HepG2 (cell line): ENCODE measurements around the gene TRPV2. TPM values are rescaled to one million over a fixed set of nuclear protein-coding genes. Genes with fewer than 3 reads are reported as not detected.

Experiments
- GMEB1 ChIP-seq: sonication (generic); formaldehyde crosslinking; IDR thresholded peaks from 2 replicates; pipeline ENCODE4 v1.5.1; 2020; ENCODE audit warnings: missing genetic modification reagents, mild to moderate bottlenecking, borderline replicate concordance
- HMG20A ChIP-seq: IDR thresholded peaks from 2 replicates; pipeline ENCODE4 v1.6.1; 2016; ENCODE audit warnings: borderline replicate concordance
- KLF16 ChIP-seq, 2 experiments: sonication (generic) in 1 of 2; formaldehyde crosslinking in 1 of 2; IDR thresholded peaks; 2 replicates each; pipeline versions ENCODE4 v1.6.1 to v1.8.0; 2016 to 2023; ENCODE audit warnings: missing genetic modification reagents in 2 of 2, missing compliant biosample characterization in 1 of 2
- KLF6 ChIP-seq: IDR thresholded peaks from 2 replicates; pipeline ENCODE4 v1.8.0; 2016; ENCODE audit warnings: missing biosample characterization, missing genetic modification reagents
- NR2C2 ChIP-seq: sonication (generic); formaldehyde crosslinking; IDR thresholded peaks from 2 replicates; pipeline ENCODE4 v1.4.0; 2020; ENCODE audit warnings: missing genetic modification reagents, mild to moderate bottlenecking, moderate library complexity, borderline replicate concordance
- SOX13 ChIP-seq, 3 experiments: fragments of 450-650 bp in 1 of 3; sonication (generic) in 1 of 3; formaldehyde crosslinking in 1 of 3; IDR thresholded peaks in 2 of 3; conservative IDR thresholded peaks in 1 of 3; 2 replicates each; pipeline versions ENCODE4 v1.5.0 to v1.6.1; 2016 to 2020; ENCODE audit warnings: antibody characterized with exemption in 1 of 3, mild to moderate bottlenecking in 1 of 3, missing compliant biosample characterization in 1 of 3, missing genetic modification reagents in 1 of 3, moderate library complexity in 1 of 3
- SP4 ChIP-seq: sonication (generic); formaldehyde crosslinking; IDR thresholded peaks from 2 replicates; pipeline ENCODE4 v1.8.1; 2023; ENCODE audit warnings: mild to moderate bottlenecking, missing genetic modification reagents
- TAF1 ChIP-seq: sonication (generic); formaldehyde crosslinking; IDR thresholded peaks from 2 replicates; pipeline ENCODE4 v1.4.0; 2020; ENCODE audit warnings: missing genetic modification reagents
- TEAD3 ChIP-seq: optimal IDR thresholded peaks from 2 replicates; pipeline ENCODE3; 2016; ENCODE audit warnings: borderline replicate concordance
- THAP11 ChIP-seq: IDR thresholded peaks from 2 replicates; pipeline ENCODE4 v1.6.1; 2016; ENCODE audit warnings: missing biosample characterization, missing genetic modification reagents
- ZBTB4 ChIP-seq: sonication (generic); formaldehyde crosslinking; IDR thresholded peaks from 2 replicates; pipeline ENCODE4 v1.4.0; 2020; ENCODE audit warnings: missing genetic modification reagents, mild to moderate bottlenecking, borderline replicate concordance
- polyA plus RNA-seq, 8 experiments: library from polyadenylated mRNA; depleted of rRNA in 3 of 8; stranded (reverse) in 7 of 8; unstranded in 1 of 8; fragments of >200 nt; fragmentation: Illumina TruSeq in 4 of 8; extraction: Trizol in 4 of 8; gene quantifications; 2 replicates each; pipeline versions ENCODE4 v1.2.1 to v1.2.3, GENCODE V29; 2011 to 2016; ENCODE audit warnings: low read depth in 4 of 8, missing spikeins in 1 of 8, mixed read lengths in 1 of 8; ENCODE audit not compliant: insufficient read depth in 1 of 8
- total RNA-seq, 5 experiments: library from RNA; depleted of rRNA; stranded (reverse); fragments of >200 nt; fragmentation: Illumina TruSeq; extraction: Trizol; gene quantifications; 2 replicates each; pipeline ENCODE4 v1.2.3, GENCODE V29; 2016; ENCODE audit warnings: low read depth in 1 of 5
- TF ChIP-seq, protein P1 (sequence below): IDR thresholded peaks from 2 replicates; pipeline ENCODE4 v1.6.1; 2012; ENCODE audit warnings: inconsistent platforms
- TF ChIP-seq, protein P2 (sequence below): sonication (generic); formaldehyde crosslinking; IDR thresholded peaks from 2 replicates; pipeline ENCODE4 v1.4.0; 2020; ENCODE audit warnings: missing genetic modification reagents, borderline replicate concordance
- TF ChIP-seq, protein P3 (sequence below): IDR thresholded peaks from 2 replicates; pipeline ENCODE4 v1.6.1; 2018; ENCODE audit warnings: missing genetic modification reagents, mild to moderate bottlenecking, missing compliant biosample characterization
- TF ChIP-seq, protein P4 (sequence below): sonication (generic); formaldehyde crosslinking; IDR thresholded peaks from 2 replicates; pipeline ENCODE4 v1.4.0; 2020; ENCODE audit warnings: mild to moderate bottlenecking, missing genetic modification reagents

TRPV2 gene
- total and polyA plus RNA-seq, 2 of the 13 experiments (the other 11 are each of a cell fraction or from before 2014, with no cell fraction given) = 13.6 to 21.3 TPM

GRCh38 chr17:16435925-16436886 lies 20.8 kb downstream of the TRPV2 start (continued):
- TF ChIP-seq GMEB1 = 0 out of 2 replicates have a peak, but pooled peaks have one; percentile 9
- TF ChIP-seq, protein P1, sequence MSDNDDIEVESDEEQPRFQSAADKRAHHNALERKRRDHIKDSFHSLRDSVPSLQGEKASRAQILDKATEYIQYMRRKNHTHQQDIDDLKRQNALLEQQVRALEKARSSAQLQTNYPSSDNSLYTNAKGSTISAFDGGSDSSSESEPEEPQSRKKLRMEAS = peak; percentile 62; the same call in 1 of the 2 replicates
- peak; percentile 23; the same call in 1 of the 2 replicates for TF ChIP-seq THAP11 (CRISPR knock-in tag)
- TF ChIP-seq, protein P2, sequence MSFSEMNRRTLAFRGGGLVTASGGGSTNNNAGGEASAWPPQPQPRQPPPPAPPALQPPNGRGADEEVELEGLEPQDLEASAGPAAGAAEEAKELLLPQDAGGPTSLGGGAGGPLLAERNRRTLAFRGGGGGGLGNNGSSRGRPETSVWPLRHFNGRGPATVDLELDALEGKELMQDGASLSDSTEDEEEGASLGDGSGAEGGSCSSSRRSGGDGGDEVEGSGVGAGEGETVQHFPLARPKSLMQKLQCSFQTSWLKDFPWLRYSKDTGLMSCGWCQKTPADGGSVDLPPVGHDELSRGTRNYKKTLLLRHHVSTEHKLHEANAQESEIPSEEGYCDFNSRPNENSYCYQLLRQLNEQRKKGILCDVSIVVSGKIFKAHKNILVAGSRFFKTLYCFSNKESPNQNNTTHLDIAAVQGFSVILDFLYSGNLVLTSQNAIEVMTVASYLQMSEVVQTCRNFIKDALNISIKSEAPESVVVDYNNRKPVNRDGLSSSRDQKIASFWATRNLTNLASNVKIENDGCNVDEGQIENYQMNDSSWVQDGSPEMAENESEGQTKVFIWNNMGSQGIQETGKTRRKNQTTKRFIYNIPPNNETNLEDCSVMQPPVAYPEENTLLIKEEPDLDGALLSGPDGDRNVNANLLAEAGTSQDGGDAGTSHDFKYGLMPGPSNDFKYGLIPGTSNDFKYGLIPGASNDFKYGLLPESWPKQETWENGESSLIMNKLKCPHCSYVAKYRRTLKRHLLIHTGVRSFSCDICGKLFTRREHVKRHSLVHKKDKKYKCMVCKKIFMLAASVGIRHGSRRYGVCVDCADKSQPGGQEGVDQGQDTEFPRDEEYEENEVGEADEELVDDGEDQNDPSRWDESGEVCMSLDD (CRISPR knock-in tag) = no peak
- peak; percentile 12 for TF ChIP-seq TEAD3 (CRISPR knock-in tag)
- TF ChIP-seq ZBTB4 (CRISPR knock-in tag) = 0 out of 2 replicates have a peak, but pooled peaks have one; percentile 53
- no peak for TF ChIP-seq SOX13 (IDR thresholded peaks at IDR 0.05)
- 0 out of 4 replicates have a peak, but pooled peaks of 1 of the 2 experiments have one; percentile 19 for TF ChIP-seq SOX13 (CRISPR knock-in tag; conservative IDR thresholded peaks at IDR 0.05 in 1 of 2, IDR thresholded peaks at IDR 0.05 in 1 of 2)
- TF ChIP-seq KLF6 (CRISPR knock-in tag) = 0 out of 2 replicates have a peak, but pooled peaks have one; percentile 35
- 0 out of 2 replicates have a peak, but pooled peaks have one; percentile 40 for TF ChIP-seq HMG20A (CRISPR knock-in tag)
- TF ChIP-seq, protein P3, sequence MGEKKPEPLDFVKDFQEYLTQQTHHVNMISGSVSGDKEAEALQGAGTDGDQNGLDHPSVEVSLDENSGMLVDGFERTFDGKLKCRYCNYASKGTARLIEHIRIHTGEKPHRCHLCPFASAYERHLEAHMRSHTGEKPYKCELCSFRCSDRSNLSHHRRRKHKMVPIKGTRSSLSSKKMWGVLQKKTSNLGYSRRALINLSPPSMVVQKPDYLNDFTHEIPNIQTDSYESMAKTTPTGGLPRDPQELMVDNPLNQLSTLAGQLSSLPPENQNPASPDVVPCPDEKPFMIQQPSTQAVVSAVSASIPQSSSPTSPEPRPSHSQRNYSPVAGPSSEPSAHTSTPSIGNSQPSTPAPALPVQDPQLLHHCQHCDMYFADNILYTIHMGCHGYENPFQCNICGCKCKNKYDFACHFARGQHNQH (CRISPR knock-in tag) = 0 out of 2 replicates have a peak, but pooled peaks have one; percentile 6
- TF ChIP-seq, protein P4, sequence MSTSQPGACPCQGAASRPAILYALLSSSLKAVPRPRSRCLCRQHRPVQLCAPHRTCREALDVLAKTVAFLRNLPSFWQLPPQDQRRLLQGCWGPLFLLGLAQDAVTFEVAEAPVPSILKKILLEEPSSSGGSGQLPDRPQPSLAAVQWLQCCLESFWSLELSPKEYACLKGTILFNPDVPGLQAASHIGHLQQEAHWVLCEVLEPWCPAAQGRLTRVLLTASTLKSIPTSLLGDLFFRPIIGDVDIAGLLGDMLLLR (CRISPR knock-in tag) = 0 out of 2 replicates have a peak, but pooled peaks have one; percentile 31
- TF ChIP-seq TAF1 (CRISPR knock-in tag) = 0 out of 2 replicates have a peak, but pooled peaks have one; percentile 14
- TF ChIP-seq KLF16 (CRISPR knock-in tag; IDR thresholded peaks at IDR 0.05) = no peak
- 0 out of 2 replicates have a peak, but pooled peaks have one; percentile 18 for TF ChIP-seq SP4
- peak; percentile 68; the same call in 1 of the 2 replicates for TF ChIP-seq NR2C2 (CRISPR knock-in tag)
